GF-D8 (cell line): ENCODE data around the gene SEMA3C.

Source experiments
- DNase-seq: peaks from one replicate; lab custom pipeline; 2025; lab: John Stamatoyannopoulos, UW

The SEMA3C gene

GRCh38 chr7:80823057-80823456 is 95.8 kb downstream of the SEMA3C start:
- no peak for DNase-seq

DNA sequence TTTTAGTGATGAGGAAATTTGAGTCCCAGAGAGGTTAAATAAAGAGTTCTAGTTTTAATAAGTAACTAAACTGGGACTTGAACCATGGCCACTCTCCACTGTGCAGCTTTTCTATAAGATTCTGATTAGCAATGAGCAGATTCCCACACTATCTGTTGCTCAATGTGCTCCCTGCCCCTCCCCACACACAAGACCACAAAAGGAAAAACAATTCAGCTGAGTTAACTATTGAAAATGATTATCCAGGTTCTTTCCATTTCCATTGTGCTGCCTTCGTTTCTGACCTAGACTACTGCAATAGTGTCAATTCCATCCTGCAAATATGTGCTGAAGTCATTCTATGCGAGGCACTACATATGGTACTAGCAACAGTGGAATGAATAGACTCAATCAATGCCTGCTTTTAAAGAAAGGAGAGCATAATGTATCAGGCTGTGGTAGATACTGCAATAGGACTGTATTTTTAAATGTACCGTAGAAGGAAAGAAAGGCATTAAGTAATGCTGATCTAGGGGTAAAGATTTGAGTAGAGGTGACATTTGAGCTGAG is 97.0 kb downstream of the SEMA3C start:
- no peak for DNase-seq

DNA sequence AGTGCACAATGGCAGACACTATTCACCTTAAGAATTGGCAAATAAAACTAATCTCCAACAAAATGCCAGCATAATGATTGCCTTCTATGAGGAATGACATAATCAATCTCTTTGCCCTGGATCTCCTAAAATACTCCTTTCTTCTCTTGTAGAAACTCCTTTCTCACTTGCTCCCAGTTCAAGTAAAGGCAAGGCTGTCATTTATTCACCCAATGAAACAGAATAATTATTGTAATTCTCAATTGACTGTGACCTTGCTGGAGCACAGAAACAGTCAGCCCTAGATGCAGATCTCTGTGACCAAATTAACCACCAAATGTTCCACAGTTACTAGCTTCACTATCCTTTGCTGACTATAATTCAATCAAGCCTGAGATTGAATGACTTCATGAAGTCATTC is 99.3 kb downstream of the SEMA3C start:
- no peak for DNase-seq

DNA sequence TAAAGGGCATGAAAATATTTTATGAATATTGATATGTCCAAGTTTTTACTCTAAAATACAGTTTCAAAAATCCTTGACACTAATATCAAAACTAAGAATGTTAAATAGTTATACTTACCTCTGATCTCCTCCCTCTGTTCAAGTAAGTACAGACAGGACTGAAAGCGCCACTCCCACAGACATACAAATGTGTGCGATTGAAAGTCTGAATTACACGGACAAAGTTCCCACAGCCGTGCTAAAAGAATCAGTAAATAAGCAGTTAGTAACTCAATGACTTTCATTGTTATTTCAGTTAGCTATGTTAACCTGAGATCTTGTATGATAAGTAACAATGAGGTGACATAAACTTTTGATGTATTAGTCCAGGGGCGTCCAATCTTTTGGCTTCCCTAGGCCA is 100.7 kb downstream of the SEMA3C start:
- no peak for DNase-seq

- DNase-seq, result no peak
Measured at GRCh38 chr7:80816806-80817205, 102.0 kb downstream of the SEMA3C start.

- DNase-seq, result no peak
Measured at GRCh38 chr7:80815733-80816132, 103.1 kb downstream of the SEMA3C start.

GRCh38 chr7:80809545-80809944 is 109.3 kb downstream of the SEMA3C start:
- no peak for DNase-seq

DNA sequence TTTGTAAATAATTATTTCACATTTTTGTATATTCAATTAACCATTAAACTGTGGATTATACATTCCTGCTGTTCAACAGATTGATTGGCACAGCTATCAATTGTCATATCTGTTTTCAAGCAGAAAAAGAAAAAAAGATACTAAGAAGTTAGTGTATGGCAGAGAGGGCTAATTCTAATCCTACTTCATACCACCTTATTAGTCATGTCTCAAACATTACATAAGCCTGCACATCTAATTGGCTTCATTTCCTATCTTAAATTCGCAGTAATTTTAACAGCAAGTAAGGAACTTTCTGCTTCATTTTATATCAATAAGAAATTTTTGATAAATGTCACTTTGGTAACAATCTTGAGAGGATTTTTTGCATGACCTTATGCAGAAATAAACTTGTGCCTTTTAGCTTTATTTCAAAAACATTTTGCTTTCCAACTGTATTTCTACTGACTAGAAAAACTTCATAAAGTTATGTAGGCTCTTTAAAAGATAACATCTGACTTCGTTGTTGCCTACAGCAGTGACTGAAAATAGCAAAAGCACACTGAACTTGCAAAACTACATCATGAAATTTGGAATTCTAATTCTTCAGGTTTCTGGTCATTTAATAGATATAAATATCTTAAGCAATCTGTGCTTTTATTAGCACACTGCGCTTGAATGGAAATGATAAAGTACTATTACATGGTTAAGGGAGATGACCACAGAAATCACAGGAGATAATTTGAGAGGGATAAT is 111.5 kb downstream of the SEMA3C start:
- no peak for DNase-seq

- no peak for DNase-seq
Measured at GRCh38 chr7:80806663-80807062, 112.2 kb downstream of the SEMA3C start.

DNA sequence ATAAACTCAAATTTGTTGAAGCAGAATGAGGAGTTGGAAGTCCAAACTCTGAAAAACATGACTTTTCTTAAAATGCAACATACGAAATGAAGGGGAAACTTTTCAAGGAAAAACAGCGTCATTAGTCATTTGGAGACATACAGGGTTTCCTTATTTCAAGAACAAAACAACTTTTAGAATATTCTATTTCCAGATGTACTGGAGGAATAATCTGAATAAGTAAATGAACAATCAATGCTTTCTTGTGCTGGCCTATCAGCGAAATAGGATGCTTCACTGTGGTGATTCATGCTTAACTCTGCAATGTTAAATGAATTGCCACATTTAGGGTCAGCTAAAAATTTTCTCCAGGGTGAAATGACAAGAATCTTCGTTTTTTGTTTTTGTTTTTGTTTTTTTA is 114.3 kb downstream of the SEMA3C start:
- DNase-seq, result no peak

DNA sequence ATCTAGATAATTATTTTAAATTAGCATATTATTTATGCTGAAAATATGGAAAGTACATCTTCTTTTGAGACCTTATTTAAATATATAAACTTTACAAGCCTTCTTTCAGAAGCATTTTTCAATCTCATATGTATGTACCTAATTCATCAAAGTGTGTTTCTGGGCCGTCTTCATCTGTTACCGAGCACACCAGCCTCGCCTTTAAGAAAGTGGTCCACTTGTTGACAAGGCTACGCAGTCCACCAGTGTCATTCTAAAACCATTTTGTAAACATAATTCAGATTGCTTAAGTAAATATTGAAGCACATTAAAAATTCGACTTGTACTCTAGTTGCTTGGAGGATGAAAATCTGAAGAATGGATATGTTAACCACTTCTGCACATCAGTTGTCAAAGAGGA is 116.3 kb downstream of the SEMA3C start:
- DNase-seq, result no peak

GRCh38 chr7:80794631-80795573 is 123.9 kb downstream of the SEMA3C start:
- no peak for DNase-seq

- no peak for DNase-seq
Measured at GRCh38 chr7:80791509-80791929, 127.3 kb downstream of the SEMA3C start.

DNA sequence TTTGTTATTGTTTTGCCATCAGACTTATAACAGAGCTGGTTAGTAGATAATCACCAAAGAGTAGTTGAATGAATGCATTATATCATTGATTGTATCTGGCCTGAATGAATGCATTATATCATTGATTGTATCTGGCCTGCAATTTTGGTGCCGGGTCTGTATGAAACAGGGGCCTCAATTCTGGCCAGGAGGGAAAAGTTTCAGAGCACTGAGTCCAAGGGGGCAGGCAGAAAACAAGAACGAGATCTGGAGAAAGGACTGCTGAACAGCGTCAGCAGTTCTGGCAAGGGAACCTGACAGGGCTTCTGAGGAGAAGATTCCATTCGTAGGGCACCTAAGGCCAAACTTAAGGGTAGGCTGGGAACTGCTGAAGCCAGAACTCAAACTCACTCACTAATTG is 128.0 kb downstream of the SEMA3C start:
- no peak for DNase-seq

- DNase-seq, result no peak
Measured at GRCh38 chr7:80787721-80788120, 131.1 kb downstream of the SEMA3C start.

GRCh38 chr7:80785961-80786536 is 132.8 kb downstream of the SEMA3C start:
- DNase-seq, result no peak

DNA sequence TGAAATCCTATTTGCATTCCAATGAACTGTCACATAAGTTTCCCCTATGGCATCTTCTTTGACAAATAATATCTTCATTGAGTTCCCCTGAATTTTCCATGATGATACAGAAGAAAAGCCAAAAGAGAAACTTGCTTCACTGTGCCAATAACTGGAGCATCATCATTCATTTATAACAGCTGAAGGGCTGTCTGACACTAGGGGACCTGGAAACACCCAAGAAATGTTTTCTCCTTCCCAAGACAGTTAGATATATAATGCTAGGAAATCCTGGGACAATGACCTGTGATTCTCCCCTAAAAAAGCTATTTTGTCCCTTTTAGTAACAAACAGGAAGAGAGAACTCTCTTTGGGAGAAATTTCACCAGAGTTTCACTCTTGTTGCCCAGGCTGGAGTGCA is 133.6 kb downstream of the SEMA3C start:
- DNase-seq, result no peak

DNA sequence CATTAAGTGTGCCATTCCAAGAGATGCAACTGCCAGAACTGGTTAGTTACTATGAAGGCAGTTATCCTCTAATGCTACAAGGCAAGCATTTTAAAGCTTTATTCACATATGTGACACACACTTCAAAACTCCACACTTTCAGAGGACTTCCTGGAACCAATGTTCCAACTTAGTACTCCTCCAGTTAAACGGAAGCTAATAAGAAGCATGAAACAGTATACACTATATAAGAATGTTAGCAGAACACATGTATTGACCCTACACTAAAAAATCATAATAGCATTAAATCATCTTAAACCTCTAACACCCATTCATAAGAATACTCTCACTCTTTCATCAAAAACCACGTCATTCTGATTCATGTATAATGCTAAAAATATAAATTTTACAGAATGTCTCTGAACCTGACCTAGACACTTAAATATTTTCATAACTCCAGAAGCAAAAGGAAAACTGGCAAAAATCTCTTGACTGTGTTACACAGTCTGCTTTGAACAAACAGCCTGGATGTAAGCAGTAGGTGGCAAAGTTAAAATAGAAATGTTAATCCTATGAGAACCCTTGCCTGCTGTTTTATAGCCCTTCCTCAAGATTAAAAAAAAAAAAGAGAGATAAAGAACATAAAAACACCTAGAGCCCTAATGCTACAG is 135.0 kb downstream of the SEMA3C start:
- DNase-seq, result no peak

- no peak for DNase-seq
Measured at GRCh38 chr7:80783186-80783677, 135.6 kb downstream of the SEMA3C start.

- DNase-seq, result no peak
Measured at GRCh38 chr7:80781561-80781979, 137.3 kb downstream of the SEMA3C start.

GRCh38 chr7:80781146-80781545 is 137.7 kb downstream of the SEMA3C start:
- no peak for DNase-seq

DNA sequence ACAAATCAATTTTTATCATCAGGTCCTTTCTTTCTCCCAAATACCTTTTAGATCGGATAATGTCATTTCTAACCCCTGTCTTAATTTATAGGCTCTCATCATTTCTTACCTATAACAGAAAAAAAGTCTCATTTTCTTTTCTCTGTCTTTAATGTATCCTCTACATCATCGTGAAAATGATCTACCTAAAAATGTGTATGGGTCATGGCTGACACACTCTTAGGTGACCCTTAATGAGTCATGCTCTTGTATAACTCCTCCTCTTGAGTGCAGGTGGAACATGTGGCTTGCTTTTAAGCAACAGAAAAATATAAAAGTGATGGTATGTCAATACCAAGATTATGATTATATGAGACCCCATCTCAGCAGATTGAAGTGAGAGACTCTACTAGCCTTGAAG is 139.4 kb downstream of the SEMA3C start:
- no peak for DNase-seq
